CD4-positive, CD25-positive, alpha-beta regulatory T cell (primary cell): Measurements from ENCODE around the gene ADARB1. TPM values are rescaled to one million over a fixed set of nuclear protein-coding genes. Genes with fewer than 3 reads are reported as not detected.

Source experiments
- ATAC-seq, 2 donors: fragments of 150-1000 bp; cut with Tn5 transposase; one replicate each; pipeline ENCODE4 v1.10.0; 2021; ENCODE audit warnings: low read depth in 2 of 2, moderate number of reproducible peaks in 2 of 2, moderate library complexity in 1 of 2
- DNase-seq, 3 donors: peaks; one replicate each; pipeline versions ENCODE4 v3.0.0 to v3.0.0-alpha.2; 2012 to 2022; ENCODE audit warnings: mixed read lengths in 1 of 3
- H3K27ac ChIP-seq: one replicate; pipeline ENCODE4 v1.7.0; 2013; ENCODE audit warnings: mild to moderate bottlenecking, low read length; ENCODE audit not compliant: insufficient read depth, poor library complexity, severe bottlenecking
- H3K27me3 ChIP-seq: one replicate; pipeline ENCODE4 v1.7.0; 2013; ENCODE audit warnings: low read length; ENCODE audit not compliant: control insufficient read depth, insufficient read depth
- H3K36me3 ChIP-seq: one replicate; pipeline ENCODE4 v1.7.0; 2013; ENCODE audit warnings: mild to moderate bottlenecking, low read length, moderate library complexity; ENCODE audit not compliant: control insufficient read depth, insufficient read depth
- H3K4me1 ChIP-seq: 2 replicates; pipeline ENCODE4 v1.7.0; 2013; ENCODE audit warnings: mild to moderate bottlenecking, low read length; ENCODE audit not compliant: insufficient read depth, control insufficient read depth, poor library complexity, severe bottlenecking
- H3K4me3 ChIP-seq: one replicate; pipeline ENCODE4 v1.7.0; 2013; ENCODE audit warnings: low read depth, mild to moderate bottlenecking, low read length, moderate library complexity
- H3K9me3 ChIP-seq, 2 experiments: 1 replicate in 1 of 2; 2 replicates in 1 of 2; pipeline ENCODE4 v1.7.0; 2013; ENCODE audit warnings: low read length in 2 of 2, mild to moderate bottlenecking in 1 of 2, moderate library complexity in 1 of 2; ENCODE audit not compliant: control insufficient read depth in 2 of 2
- H3K27ac Mint-ChIP-seq, 3 donors: one replicate each; pipeline ENCODE4 v1.8.0; 2020 to 2022; ENCODE audit warnings: mild to moderate bottlenecking in 3 of 3, mixed read lengths in 3 of 3, moderate library complexity in 2 of 3
- H3K27me3 Mint-ChIP-seq: one replicate; pipeline ENCODE4 v1.8.0; 2022; ENCODE audit warnings: mild to moderate bottlenecking, mixed read lengths
- H3K36me3 Mint-ChIP-seq: one replicate; pipeline ENCODE4 v1.8.0; 2020; ENCODE audit warnings: mixed read lengths
- H3K4me1 Mint-ChIP-seq, 4 donors: one replicate each; pipeline ENCODE4 v1.8.0; 2020 to 2022; ENCODE audit warnings: mixed read lengths in 4 of 4, mild to moderate bottlenecking in 1 of 4
- H3K4me3 Mint-ChIP-seq, 4 donors: one replicate each; pipeline ENCODE4 v1.8.0; 2020 to 2022; ENCODE audit warnings: mild to moderate bottlenecking in 4 of 4, mixed read lengths in 4 of 4, moderate library complexity in 3 of 4
- H3K9me3 Mint-ChIP-seq, 7 donors: one replicate each; pipeline ENCODE4 v1.8.0; 2020 to 2022; ENCODE audit warnings: mixed read lengths in 7 of 7, mild to moderate bottlenecking in 3 of 7, moderate library complexity in 2 of 7
- polyA plus RNA-seq, 4 donors: library from polyadenylated mRNA; unstranded; fragments of 300-500 nt; fragmentation: Illumina TruSeq; gene quantifications; one replicate each; pipeline ENCODE4 v1.2.3, GENCODE V29; 2021
- total RNA-seq: library from RNA; stranded (reverse); gene quantifications from one replicate; pipeline ENCODE4 v1.2.3, GENCODE V29; 2022

ADARB1 gene
- total and polyA plus RNA-seq, 5 donors from 2014 or later, result 2.8 to 52.9 (median 5.6) TPM

GRCh38 chr21:45241357-45241756 is 167.0 kb downstream of the ADARB1 start:
- peaks cover 34% of the 10 kb centered on the region for H3K27me3 Mint-ChIP-seq
- H3K4me1 ChIP-seq, result no peaks in the 10 kb centered on the region
- H3K4me1 Mint-ChIP-seq, result no peaks in the 10 kb centered on the region
- no peak for DNase-seq
- no peak overlapping the region for H3K4me3 ChIP-seq
- H3K27ac ChIP-seq, result no peak overlapping the region
- H3K4me3 Mint-ChIP-seq, result no peak overlapping the region
- H3K36me3 Mint-ChIP-seq, result peaks cover 6% of the 10 kb centered on the region
- H3K9me3 Mint-ChIP-seq, result peaks cover 4 to 17% (median 5%) of the 10 kb centered on the region in 7 donors
- H3K36me3 ChIP-seq, result no peaks in the 10 kb centered on the region
- peaks cover 6 to 8% of the 10 kb centered on the region in 2 experiments for H3K9me3 ChIP-seq
- no peak overlapping the region for H3K27ac Mint-ChIP-seq
- no peak for ATAC-seq
- H3K27me3 ChIP-seq, result peaks cover 6% of the 10 kb centered on the region

- H3K4me3 ChIP-seq, result no peak overlapping the region
- no peak overlapping the region for H3K4me3 Mint-ChIP-seq
- peaks cover 26% of the 10 kb centered on the region for H3K27me3 Mint-ChIP-seq
- no peak overlapping the region for H3K27ac Mint-ChIP-seq
- ATAC-seq, result no peak
- peaks cover 4% of the 10 kb centered on the region for H3K27me3 ChIP-seq
- peaks cover 6 to 8% of the 10 kb centered on the region in 2 experiments for H3K9me3 ChIP-seq
- H3K36me3 Mint-ChIP-seq, result peaks cover 6% of the 10 kb centered on the region
- no peak overlapping the region for H3K27ac ChIP-seq
- H3K9me3 Mint-ChIP-seq, result peaks cover under 1 to 17% (median 5%) of the 10 kb centered on the region in 7 donors
- no peaks in the 10 kb centered on the region for H3K36me3 ChIP-seq
- H3K4me1 Mint-ChIP-seq, result peaks cover 0 to 4% (median 0%) of the 10 kb centered on the region in 4 donors
- H3K4me1 ChIP-seq, result no peaks in the 10 kb centered on the region
- DNase-seq, result no peak
Observed at GRCh38 chr21:45243603-45244002, 169.2 kb downstream of the ADARB1 start.

DNA sequence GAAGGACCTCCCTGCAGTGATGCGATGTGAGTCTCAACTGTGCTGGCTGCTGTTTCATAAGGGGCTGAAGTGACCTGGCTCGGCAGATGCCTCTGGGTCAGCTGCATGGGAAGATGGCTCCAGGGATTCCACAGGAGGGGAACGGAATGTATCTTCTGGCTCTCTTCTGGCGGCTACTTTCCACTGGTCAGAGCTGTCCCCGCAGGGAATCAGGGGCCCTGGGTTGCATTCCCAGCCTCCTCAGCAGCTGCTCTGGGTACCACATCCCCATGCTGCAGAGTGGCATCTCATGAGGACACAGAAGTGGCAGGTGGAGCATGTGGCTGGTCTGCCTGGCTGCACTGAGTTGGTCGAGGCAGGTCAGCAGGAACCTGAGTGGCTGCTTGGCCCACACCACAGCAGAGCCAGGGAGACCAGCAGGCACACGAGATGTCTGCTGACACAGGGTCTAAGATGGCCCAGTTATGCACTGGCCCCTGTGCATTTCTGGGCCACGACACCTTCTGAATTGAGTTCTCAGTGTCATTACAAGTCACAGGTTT is 170.5 kb downstream of the ADARB1 start:
- Histone ChIP-seq H3K27me3 (peaks cover 4% of the 10 kb centered on the region), H3K4me3 (no peak overlapping the region), H3K4me1 (no peaks in the 10 kb centered on the region), H3K27ac (no peak overlapping the region), H3K36me3 (no peaks in the 10 kb centered on the region), H3K9me3 (peaks cover 6 to 8% of the 10 kb centered on the region in 2 experiments)
- DNase-seq (no peak), ATAC-seq (no peak)
- Mint-ChIP-seq H3K4me1 (peaks cover 0 to 4% (median 0%) of the 10 kb centered on the region in 4 donors), H3K27me3 (peaks cover 20% of the 10 kb centered on the region), H3K9me3 (peaks cover 0 to 17% (median 5%) of the 10 kb centered on the region in 7 donors), H3K4me3 (no peak overlapping the region), H3K36me3 (peaks cover 6% of the 10 kb centered on the region), H3K27ac (no peak overlapping the region)

DNA sequence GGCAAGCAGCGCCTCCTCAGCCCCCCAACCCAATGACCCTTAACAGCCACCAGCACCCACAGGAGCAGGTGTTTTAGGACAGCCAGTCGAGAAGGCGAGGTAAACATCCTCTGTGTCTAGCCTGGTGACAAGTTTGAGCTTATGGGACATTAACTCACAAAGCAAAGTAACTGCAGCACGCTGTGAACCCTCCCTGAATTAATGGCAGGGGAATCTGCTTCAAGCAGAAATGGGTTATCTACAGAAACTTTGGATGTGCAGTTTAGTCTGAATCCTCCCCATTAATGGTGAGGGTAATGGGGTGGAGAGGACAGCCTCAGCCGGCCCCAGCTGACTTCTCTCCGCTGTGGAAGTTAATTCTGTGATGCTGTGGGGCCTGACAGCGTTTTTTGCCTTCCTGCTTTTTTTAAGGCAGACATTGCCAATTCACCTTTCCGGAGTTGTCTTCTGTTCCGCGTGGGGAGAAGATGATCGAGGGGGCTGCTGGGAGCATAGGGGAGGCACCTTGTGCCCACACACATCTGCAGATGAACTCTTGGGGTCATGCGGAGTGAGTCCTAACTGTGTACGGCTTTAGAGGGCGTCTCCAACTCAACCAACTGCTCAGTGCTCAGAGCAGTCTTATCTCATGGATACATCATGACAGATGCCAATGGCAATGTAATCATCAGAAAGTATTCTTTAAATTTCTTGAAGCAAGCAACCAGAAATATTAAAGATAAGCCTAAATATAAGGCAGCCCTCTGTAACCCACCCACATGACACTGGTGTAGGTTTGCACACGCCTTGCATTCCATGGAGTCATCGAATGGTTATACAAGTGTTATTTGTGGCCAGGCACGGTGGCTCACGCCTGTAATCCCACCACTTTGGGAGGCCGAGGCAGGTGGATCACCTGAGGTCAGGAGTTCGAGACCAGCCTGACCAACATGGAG is 172.3 kb downstream of the ADARB1 start:
- H3K27me3 ChIP-seq, result peaks cover 4% of the 10 kb centered on the region
- H3K27ac ChIP-seq, result no peak overlapping the region
- Mint-ChIP-seq H3K36me3 (no peaks in the 10 kb centered on the region), H3K9me3 (peaks cover 0 to 14% (median 5%) of the 10 kb centered on the region in 7 donors), H3K27ac (no peak overlapping the region), H3K4me1 (peaks cover 0 to 9% (median 0%) of the 10 kb centered on the region in 4 donors), H3K4me3 (no peak overlapping the region), H3K27me3 (peaks cover 18% of the 10 kb centered on the region)
- H3K4me3 ChIP-seq, result no peak overlapping the region
- H3K4me1 ChIP-seq, result no peaks in the 10 kb centered on the region
- H3K36me3 ChIP-seq, result no peaks in the 10 kb centered on the region
- ATAC-seq (no peak), DNase-seq (no peak)
- peaks cover 6 to 8% of the 10 kb centered on the region in 2 experiments for H3K9me3 ChIP-seq

- peaks cover 12% of the 10 kb centered on the region for H3K27me3 Mint-ChIP-seq
- H3K4me1 Mint-ChIP-seq, result peaks cover 0 to 9% (median 0%) of the 10 kb centered on the region in 4 donors
- Histone ChIP-seq H3K27ac (no peak overlapping the region), H3K36me3 (no peaks in the 10 kb centered on the region), H3K4me1 (no peaks in the 10 kb centered on the region), H3K4me3 (no peak overlapping the region), H3K9me3 (peaks cover 3 to 5% of the 10 kb centered on the region in 2 experiments), H3K27me3 (peaks cover 4% of the 10 kb centered on the region)
- H3K4me3 Mint-ChIP-seq, result no peak overlapping the region
- DNase-seq, result no peak
- ATAC-seq, result no peak
- peaks cover 0 to 10% (median 3%) of the 10 kb centered on the region in 7 donors for H3K9me3 Mint-ChIP-seq
- H3K27ac Mint-ChIP-seq, result no peak overlapping the region
- H3K36me3 Mint-ChIP-seq, result no peaks in the 10 kb centered on the region
Observed at GRCh38 chr21:45248301-45248892, 174.0 kb downstream of the ADARB1 start.

GRCh38 chr21:45248893-45249381 is 174.6 kb downstream of the ADARB1 start:
- H3K27ac ChIP-seq, result no peak overlapping the region
- Mint-ChIP-seq H3K4me3 (no peak overlapping the region), H3K27me3 (peaks cover 7% of the 10 kb centered on the region)

GRCh38 chr21:45249626-45250025 is 175.2 kb downstream of the ADARB1 start:
- Mint-ChIP-seq H3K4me1 (peaks cover 0 to 9% (median 2%) of the 10 kb centered on the region in 4 donors), H3K4me3 (no peak overlapping the region), H3K36me3 (no peaks in the 10 kb centered on the region), H3K27me3 (peaks cover 4% of the 10 kb centered on the region), H3K9me3 (no peaks in the 10 kb centered on the region), H3K27ac (no peak overlapping the region)
- Histone ChIP-seq H3K36me3 (no peaks in the 10 kb centered on the region), H3K27ac (no peak overlapping the region), H3K27me3 (peaks cover 2% of the 10 kb centered on the region), H3K4me1 (no peaks in the 10 kb centered on the region), H3K4me3 (no peak overlapping the region), H3K9me3 (no peaks in the 10 kb centered on the region)
- DNase-seq (no peak), ATAC-seq (no peak)

More at GRCh38 chr21:45248893-45249381, 174.6 kb downstream of the ADARB1 start:
- no peak overlapping the region for H3K27ac Mint-ChIP-seq
- H3K36me3 ChIP-seq, result no peaks in the 10 kb centered on the region
- no peak for DNase-seq
- no peaks in the 10 kb centered on the region for H3K36me3 Mint-ChIP-seq
- ATAC-seq, result no peak
- peaks cover 4% of the 10 kb centered on the region for H3K27me3 ChIP-seq
- peaks cover 0 to 9% (median 0%) of the 10 kb centered on the region in 4 donors for H3K4me1 Mint-ChIP-seq
- H3K9me3 Mint-ChIP-seq, result peaks cover 0 to 5% (median 0%) of the 10 kb centered on the region in 7 donors
- H3K4me1 ChIP-seq, result no peaks in the 10 kb centered on the region
- peaks cover 0 to 2% of the 10 kb centered on the region in 2 experiments for H3K9me3 ChIP-seq
- no peak overlapping the region for H3K4me3 ChIP-seq
